Ovary (tissue), 9 donors: ENCODE data around the gene ESM1. TPM values are rescaled to one million over a fixed set of nuclear protein-coding genes. Genes with fewer than 3 reads are reported as not detected.

Source experiments
- DNase-seq, 5 donors: peaks; one replicate each; pipeline ENCODE4 v3.0.0-alpha.2; 2019 to 2020
- H3K27ac ChIP-seq, 2 donors: fragments of 200-600 bp; one replicate each; pipeline versions ENCODE4 v1.5.1 to v1.8.0; 2019 to 2022
- H3K27me3 ChIP-seq: fragments of 200-600 bp; one replicate; pipeline ENCODE4 v1.8.0; 2022
- H3K36me3 ChIP-seq: fragments of 200-600 bp; sonication (generic); one replicate; pipeline ENCODE4 v1.5.1; 2019
- H3K4me1 ChIP-seq: one replicate; pipeline ENCODE4 v1.8.1; 2013; ENCODE audit warnings: mild to moderate bottlenecking, moderate library complexity; ENCODE audit not compliant: insufficient read depth
- H3K4me3 ChIP-seq: fragments of 200-600 bp; sonication (generic); one replicate; pipeline ENCODE4 v1.5.1; 2017
- H3K9me3 ChIP-seq, 2 donors: fragments of 200-600 bp in 1 of 2; sonication (generic) in 1 of 2; one replicate each; pipeline versions ENCODE4 v1.5.1 to v1.8.1; 2013 to 2019; ENCODE audit warnings: mild to moderate bottlenecking in 1 of 2, moderate library complexity in 1 of 2
- CTCF ChIP-seq, 3 donors: fragments of 450-650 bp in 2 of 3; fragments of 200-600 bp in 1 of 3; IDR thresholded peaks; one replicate each; pipeline versions ENCODE4 v1.5.1 to v1.8.0; 2016 to 2022; ENCODE audit warnings: antibody characterized with exemption in 3 of 3, mild to moderate bottlenecking in 1 of 3
- EP300 ChIP-seq: sonication (generic); formaldehyde crosslinking; IDR thresholded peaks from one replicate; pipeline ENCODE4 v1.6.1; 2017; ENCODE audit warnings: antibody characterized with exemption
- POLR2A ChIP-seq: fragments of 450-650 bp; IDR thresholded peaks from one replicate; pipeline ENCODE4 v1.6.1; 2017; ENCODE audit warnings: antibody characterized with exemption, mild to moderate bottlenecking, moderate library complexity
- WGBS, 3 donors: extraction: QIAGEN DNeasy Blood & Tissue Kit in 1 of 3; methylation state at CpG; one replicate each; pipeline versions ENCODE4 v1.1.5 to v1.1.7; 2013 to 2017; 5-methylcytosine and 5-hydroxymethylcytosine counted together
- intact Hi-C, 4 donors: fragments of 100-400 bp; cut with DNase I; formaldehyde crosslinking; loops; one replicate each; pipeline versions ENCODE4 v1.11.0 to v1.15.1; 2022 to 2023
- polyA plus RNA-seq, 2 donors: library from polyadenylated mRNA; stranded (reverse); fragments of 200-250 nt in 1 of 2; fragments of 350-450 nt in 1 of 2; fragmentation: Illumina TruSeq in 1 of 2; extraction: RNeasy Lipid Tissue Mini Kit (QIAGEN cat#74804) in 1 of 2; gene quantifications; one replicate each; pipeline ENCODE4 v1.2.3, GENCODE V29; 2013 to 2014
- total RNA-seq, 7 donors: library from RNA; depleted of rRNA in 2 of 7; stranded (reverse); fragments of >200 nt in 2 of 7; fragmentation: NEBNext Ultra II Directional in 3 of 7; extraction: Animal tissue kit (Norgen Biotek cat#: 25700) in 3 of 7; gene quantifications; one replicate each; pipeline versions ENCODE4 v1.1.0 to v1.2.4, GENCODE V29; 2016 to 2023
- donor health status: DM: no; HTN: no; CAD: no; lungs with moderate emphysema.
- donor health status: DM: no; HTN: no; CAD: no.
- donor health status: Bipolar disorder and iron deficiency.
- donor health status: DM: yes; HTN: yes; CAD: no.
- donor health status: DM: no; HTN: no; CAD: no.
- donor health status: DM: yes; HTN: yes; CAD: no.

ESM1 gene
- total and polyA plus RNA-seq, 9 donors = 0.10 to 1.5 (median 0.35) TPM; not detected in 3

DNA sequence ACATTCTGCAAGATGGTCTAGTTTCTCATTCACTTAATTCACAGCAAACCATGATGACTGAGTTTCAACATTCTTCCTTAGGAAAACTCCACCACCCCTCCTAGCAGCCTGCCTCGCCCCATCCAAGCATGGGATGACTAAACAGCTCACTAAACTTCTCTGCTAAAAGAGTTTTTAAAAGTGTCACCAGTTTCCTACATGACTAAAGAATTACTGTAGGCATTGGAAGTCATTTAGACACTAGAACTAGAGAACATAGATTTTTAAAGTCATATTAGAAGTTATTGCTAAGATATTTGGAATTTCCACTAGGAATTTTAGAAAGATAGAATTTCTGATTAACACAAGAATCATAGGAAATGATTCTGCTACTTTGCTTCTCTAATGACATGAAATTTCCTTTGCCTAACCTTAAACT is 5.5 kb upstream of the ESM1 start:
- Histone ChIP-seq H3K4me1 (no peaks in the 10 kb centered on the region), H3K4me3 (no peak overlapping the region), H3K36me3 (no peaks in the 10 kb centered on the region), H3K27ac (no peak overlapping the region), H3K9me3 (no peaks in the 10 kb centered on the region), H3K27me3 (no peaks in the 10 kb centered on the region)
- intact Hi-C loops = no loop called here
- 71 to 84% (median 76%) methylated on average over 1 of the region's 1 CpG for WGBS, 3 donors
- no peak for DNase-seq
- TF ChIP-seq EP300 = no peak
- TF ChIP-seq POLR2A = no peak
- no peak for TF ChIP-seq CTCF (IDR thresholded peaks at IDR 0.05)

DNA sequence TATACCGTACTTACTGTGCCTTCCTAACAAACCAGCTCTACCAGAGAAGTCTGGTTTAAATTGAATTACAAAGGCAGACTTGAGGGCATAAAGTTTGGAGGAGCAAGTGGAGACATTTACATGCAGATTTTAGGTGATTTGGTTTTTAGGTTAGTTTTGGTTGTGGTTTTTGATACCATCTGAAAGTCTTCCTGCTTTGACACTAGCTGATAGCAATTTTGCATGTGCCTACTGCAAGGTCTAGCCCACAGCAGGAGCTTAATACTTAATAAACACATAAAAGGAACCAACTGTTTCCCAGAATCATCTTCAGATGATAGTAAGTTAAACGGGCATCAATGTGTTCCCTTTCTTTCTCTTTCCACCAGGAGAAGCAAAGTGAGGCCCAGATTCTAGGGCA is 3.4 kb upstream of the ESM1 start:
- H3K27ac ChIP-seq = no peak overlapping the region
- 59 to 76% (median 60%) methylated on average over 2 of the region's 2 CpGs for WGBS, 3 donors
- no peak for DNase-seq
- no peaks in the 10 kb centered on the region for H3K9me3 ChIP-seq
- intact Hi-C loops = no loop called here
- H3K36me3 ChIP-seq = no peaks in the 10 kb centered on the region
- H3K4me1 ChIP-seq = no peaks in the 10 kb centered on the region
- H3K27me3 ChIP-seq = no peaks in the 10 kb centered on the region
- no peak overlapping the region for H3K4me3 ChIP-seq
- TF ChIP-seq EP300 (no peak), CTCF (IDR thresholded peaks at IDR 0.05) (no peak), POLR2A (no peak)

DNA sequence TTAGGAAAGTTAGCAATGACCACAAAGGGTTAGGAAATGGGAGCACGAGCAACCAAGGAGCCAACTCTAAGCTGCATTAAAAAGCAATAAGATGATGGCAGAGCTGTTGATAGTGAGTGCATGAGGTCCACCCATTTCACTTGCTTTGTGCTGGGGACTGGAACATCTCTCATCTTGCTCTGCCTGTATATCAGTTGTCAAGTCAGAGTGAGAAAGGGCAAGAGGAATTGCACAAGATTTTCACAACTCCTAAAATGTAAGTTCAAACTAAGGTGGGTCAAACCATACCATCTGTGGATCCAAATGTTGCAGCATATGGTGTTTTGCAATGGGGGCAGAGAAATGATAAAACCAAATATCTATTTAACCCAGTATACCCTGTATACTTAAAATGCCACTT is 2.8 kb upstream of the ESM1 start:
- no peaks in the 10 kb centered on the region for H3K9me3 ChIP-seq
- no peaks in the 10 kb centered on the region for H3K4me1 ChIP-seq
- intact Hi-C loops = no loop called here
- H3K27me3 ChIP-seq = no peaks in the 10 kb centered on the region
- no peaks in the 10 kb centered on the region for H3K36me3 ChIP-seq
- 58 to 76% (median 62%) methylated on average over 1 of the region's 1 CpG for WGBS, 3 donors
- no peak for DNase-seq
- H3K4me3 ChIP-seq = no peak overlapping the region
- no peak for TF ChIP-seq POLR2A
- TF ChIP-seq CTCF (IDR thresholded peaks at IDR 0.05) = no peak
- no peak for TF ChIP-seq EP300
- H3K27ac ChIP-seq = no peak overlapping the region

DNA sequence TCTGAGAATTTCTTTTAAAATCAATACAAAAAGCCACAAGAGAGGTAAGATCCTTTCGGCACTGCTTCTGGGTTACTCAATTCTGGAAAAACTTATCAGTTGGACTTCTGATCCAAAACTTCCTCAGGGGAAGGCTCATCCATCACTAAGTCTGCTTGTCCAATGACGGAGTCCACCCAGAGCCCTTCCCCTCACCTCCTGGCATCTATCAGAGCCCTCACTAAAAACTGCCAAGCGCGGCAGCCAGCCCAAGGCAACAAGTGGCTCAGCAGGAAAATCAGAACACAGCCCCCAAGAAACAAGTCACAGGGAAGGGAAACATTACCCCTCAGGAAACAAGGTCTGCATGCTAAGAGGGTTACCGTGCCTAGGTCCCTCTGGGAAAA is 869 bp upstream of the ESM1 start:
- no peak overlapping the region for H3K4me3 ChIP-seq
- intact Hi-C loops = no loop called here
- no peaks in the 10 kb centered on the region for H3K27me3 ChIP-seq
- H3K36me3 ChIP-seq = no peaks in the 10 kb centered on the region
- no peak for DNase-seq
- TF ChIP-seq CTCF (IDR thresholded peaks at IDR 0.05) = no peak
- TF ChIP-seq POLR2A = no peak
- no peak for TF ChIP-seq EP300
- no peaks in the 10 kb centered on the region for H3K9me3 ChIP-seq
- no peaks in the 10 kb centered on the region for H3K4me1 ChIP-seq
- 48 to 51% (median 49%) methylated on average over 5 of the region's 5 CpGs for WGBS, 3 donors
- no peak overlapping the region for H3K27ac ChIP-seq

DNA sequence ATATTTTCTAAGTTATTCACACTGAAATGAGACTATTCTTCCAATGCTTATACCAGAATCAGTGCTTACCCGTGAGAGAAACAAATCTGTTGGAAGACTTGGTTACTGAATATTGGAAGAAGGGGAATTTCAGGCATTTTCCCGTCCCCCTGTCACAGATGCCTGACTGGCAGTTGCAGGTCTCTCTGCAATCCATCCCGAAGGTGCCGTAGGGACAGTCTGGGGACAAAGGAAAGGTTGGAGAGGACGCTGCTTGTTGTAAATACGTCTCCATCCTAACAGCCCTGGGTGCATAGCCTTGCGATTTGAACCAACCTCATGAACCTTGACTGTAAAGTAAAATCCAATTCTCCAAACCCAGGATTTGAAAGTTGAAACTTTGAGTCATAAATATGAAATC is 3.5 kb downstream of the ESM1 start:
- Histone ChIP-seq H3K36me3 (no peaks in the 10 kb centered on the region), H3K27me3 (no peaks in the 10 kb centered on the region), H3K27ac (no peak overlapping the region), H3K4me1 (no peaks in the 10 kb centered on the region), H3K4me3 (no peak overlapping the region), H3K9me3 (no peaks in the 10 kb centered on the region)
- TF ChIP-seq EP300 (no peak), CTCF (IDR thresholded peaks at IDR 0.05) (no peak), POLR2A (no peak)
- intact Hi-C loops = no loop called here
- WGBS, 3 donors = 61 to 67% (median 63%) methylated on average over 7 of the region's 7 CpGs
- DNase-seq = no peak
